ENCODE data around the gene JAZF1. TPM values are rescaled to one million over a fixed set of nuclear protein-coding genes. Genes with fewer than 3 reads are reported as not detected.

The JAZF1 gene
- total and polyA plus RNA-seq, 2 of the 8 experiments (the other 6 are each of a cell fraction or from before 2014, with no cell fraction given), result 2.6 to 21.8 TPM

GRCh38 chr7:28033386-28033785 is 147.2 kb downstream of the JAZF1 start:
- Histone ChIP-seq H3K56ac (replicated peaks; ENCODE audit: insufficient read length, low read depth, low read length) (no peak overlapping the region), H3K27ac (ENCODE audit: low read depth, low read length) (no peak overlapping the region), H3K27me3 (replicated peaks in 1 of 4; ENCODE audit: control insufficient read depth in 3 of 4, extremely low read depth in 1 of 4, insufficient read depth in 3 of 4, low read length in 3 of 4) (no peaks in the 10 kb centered on the region), H3K4me3 (ENCODE audit: extremely low read depth in 1 of 4, insufficient read depth in 2 of 4, low read depth in 3 of 4, low read length in 4 of 4) (no peak overlapping the region), H3K23ac (ENCODE audit: insufficient read length) (no peak overlapping the region), H2AK5ac (ENCODE audit: low read depth, low read length) (no peak overlapping the region), H3K4me2 (ENCODE audit: insufficient read depth in 1 of 2, low read depth in 2 of 2, low read length in 2 of 2) (no peak overlapping the region), H2AFZ (ENCODE audit: low read length) (no peak overlapping the region), H4K20me1 (replicated peaks in 1 of 2; ENCODE audit: control insufficient read depth in 1 of 2, insufficient read depth in 2 of 2, low read length in 2 of 2) (peaks cover 2 to 5% of the 10 kb centered on the region in 2 experiments), H2BK12ac (ENCODE audit: low read depth, low read length) (no peak overlapping the region), H3K9ac (replicated peaks in 1 of 4; ENCODE audit: extremely low read depth in 1 of 4, low read depth in 3 of 4, low read length in 3 of 4) (no peak overlapping the region), H2BK20ac (ENCODE audit: low read length) (no peak overlapping the region), H3K79me1 (ENCODE audit: low read depth, low read length) (no peaks in the 10 kb centered on the region), H4K8ac (ENCODE audit: extremely low read depth, insufficient read depth, low read length) (no peak overlapping the region), H2BK15ac (ENCODE audit: low read length) (no peak overlapping the region), H4K91ac (replicated peaks; ENCODE audit: insufficient read length, low read length) (no peak overlapping the region), H3K14ac (ENCODE audit: insufficient read length) (no peak overlapping the region), H3K79me2 (ENCODE audit: control insufficient read depth in 1 of 2, insufficient read depth in 2 of 2, low read length in 2 of 2) (no peaks in the 10 kb centered on the region), H2BK5ac (ENCODE audit: low read depth, low read length) (no peak overlapping the region), H3K23me2 (ENCODE audit: low read depth, low read length) (no peaks in the 10 kb centered on the region), H3K18ac (ENCODE audit: extremely low read depth, low read length) (no peak overlapping the region), H3K4me1 (replicated peaks in 1 of 4; ENCODE audit: control insufficient read depth in 3 of 4, insufficient read depth in 4 of 4, low read length in 3 of 4) (peaks cover 0 to 3% (median under 1%) of the 10 kb centered on the region in 4 experiments; a peak in 2 of 7 replicates), H4K5ac (ENCODE audit: insufficient read length, low read depth, low read length) (no peak overlapping the region), H3K4ac (replicated peaks; ENCODE audit: insufficient read length, low read depth, low read length) (no peak overlapping the region), H2BK120ac (replicated peaks; ENCODE audit: low read depth, low read length) (no peak overlapping the region), H3K36me3 (ENCODE audit: control insufficient read depth in 2 of 4, insufficient read depth in 4 of 4, low read length in 3 of 4) (no peaks in the 10 kb centered on the region), H3K9me3 (ENCODE audit: insufficient read depth in 2 of 2, low read depth in 1 of 2, low read length in 1 of 2) (no peaks in the 10 kb centered on the region)
- ChIA-PET POLR2A (ENCODE audit: partially characterized antibody) (interaction anchor here (1.0 to 1.4 kb wide), 2 partner anchors 34 to 60 kb away, joined by 3 read pairs; no protein-coding TSS in a partner anchor), CTCF (ENCODE audit: partially characterized antibody) (interaction anchor here (1.0 to 4.9 kb wide), 9 partner anchors 9 to 330 kb away, joined by 3 to 36 read pairs (median 10); no protein-coding TSS in a partner anchor)
- DNase-seq (ENCODE audit: low read depth in 1 of 2, low spot score in 2 of 2) (no peak), FAIRE-seq (no peak)
- 92% methylated on average over 4 of the region's 4 CpGs; no CpG with 5 or more reads in 1 of the 2 experiments for whole genome bisulfite sequencing, 2 experiments (ENCODE audit: extremely low coverage in 1 of 2, insufficient coverage in 1 of 2, insufficient read length in 1 of 2, insufficient replicate concordance in 2 of 2, low coverage in 1 of 2, low lambda C conversion rate in 2 of 2, missing lambda C conversion rate in 1 of 2)
- no peak for TF ChIP-seq SIX5 (IDR thresholded peaks at IDR 0.05; ENCODE audit: low read depth, low read length)
- no peak for TF ChIP-seq SP4 (IDR thresholded peaks at IDR 0.05; ENCODE audit: low read length)
- TF ChIP-seq RNF2 (IDR thresholded peaks at IDR 0.05; ENCODE audit: borderline replicate concordance, low read depth, low read length, missing control alignments, poor library complexity, severe bottlenecking), result no peak
- no peak for TF ChIP-seq PHF8 (conservative IDR thresholded peaks at IDR 0.05; ENCODE audit: low read depth, low read length)
- no peak for TF ChIP-seq TBP (IDR thresholded peaks at IDR 0.05; ENCODE audit: low read depth, low read length)
- no peak for TF ChIP-seq KDM5A (IDR thresholded peaks at IDR 0.05; ENCODE audit: low read length)
- TF ChIP-seq SRF (IDR thresholded peaks at IDR 0.05; ENCODE audit: low read depth, low read length), result no peak
- TF ChIP-seq JUND (IDR thresholded peaks at IDR 0.05; ENCODE audit: low read length), result no peak
- no peak for TF ChIP-seq KDM4A (IDR thresholded peaks at IDR 0.05; ENCODE audit: low read depth, low read length, severe bottlenecking)
- TF ChIP-seq BRCA1 (IDR thresholded peaks at IDR 0.05; ENCODE audit: low read depth, low read length), result no peak
- TF ChIP-seq BCL11A (IDR thresholded peaks at IDR 0.05; ENCODE audit: low read depth in 2 of 2, low read length in 2 of 2), result no peak
- no peak for TF ChIP-seq POU5F1 (IDR thresholded peaks at IDR 0.05; ENCODE audit: low read depth, low read length)
- no peak for TF ChIP-seq RXRA (IDR thresholded peaks at IDR 0.05; ENCODE audit: insufficient read depth, low read depth, low read length)

All from H1 (cell line).